Suprapubic skin (tissue), 4 donors: ENCODE measurements around the gene EXOSC2. TPM values are rescaled to one million over a fixed set of nuclear protein-coding genes. Genes with fewer than 3 reads are reported as not detected.

Source experiments
- DNase-seq, 2 donors: peaks; one replicate each; pipeline ENCODE4 v3.0.0-alpha.2; 2019; ENCODE audit warnings: low spot score in 2 of 2
- H3K27ac ChIP-seq: fragments of 200-600 bp; sonication (generic); one replicate; pipeline ENCODE4 v1.5.1; 2019
- H3K27me3 ChIP-seq: fragments of 200-600 bp; sonication (generic); one replicate; pipeline ENCODE4 v1.5.1; 2019
- H3K36me3 ChIP-seq: fragments of 200-600 bp; sonication (generic); one replicate; pipeline ENCODE4 v1.5.1; 2019
- H3K4me1 ChIP-seq: fragments of 200-600 bp; sonication (generic); one replicate; pipeline ENCODE4 v1.5.1; 2019
- H3K4me3 ChIP-seq: fragments of 200-600 bp; sonication (generic); one replicate; pipeline ENCODE4 v1.5.1; 2019; ENCODE audit warnings: mild to moderate bottlenecking
- H3K9me3 ChIP-seq: fragments of 200-600 bp; sonication (generic); one replicate; pipeline ENCODE4 v1.5.1; 2019
- EP300 ChIP-seq: sonication (generic); formaldehyde crosslinking; IDR thresholded peaks from one replicate; pipeline ENCODE4 v1.6.1; 2017; ENCODE audit warnings: antibody characterized with exemption
- POLR2A ChIP-seq, 2 donors: fragments of 450-650 bp; IDR thresholded peaks; one replicate each; pipeline ENCODE4 v1.6.1; 2017; ENCODE audit warnings: antibody characterized with exemption in 2 of 2, mild to moderate bottlenecking in 2 of 2, moderate library complexity in 2 of 2
- POLR2AphosphoS5 ChIP-seq, 3 donors: sonication (generic); formaldehyde crosslinking; IDR thresholded peaks; one replicate each; pipeline ENCODE4 v1.6.1; 2017; ENCODE audit warnings: antibody characterized with exemption in 3 of 3
- WGBS: methylation state at CpG from one replicate; pipeline ENCODE4 v1.1.5; 2018; 5-methylcytosine and 5-hydroxymethylcytosine counted together
- total RNA-seq, 4 donors: library from RNA; depleted of rRNA; stranded (reverse); fragments of >200 nt; gene quantifications; one replicate each; pipeline ENCODE4 v1.1.0, GENCODE V29; 2016
- TF ChIP-seq, protein P1 (sequence below), 2 donors: fragments of 200-600 bp in 1 of 2; fragments of 450-650 bp in 1 of 2; sonication (generic) in 1 of 2; IDR thresholded peaks; one replicate each; pipeline ENCODE4 v1.5.1; 2016 to 2019; ENCODE audit warnings: antibody characterized with exemption in 2 of 2, mild to moderate bottlenecking in 1 of 2, moderate library complexity in 1 of 2

The EXOSC2 gene
- total RNA-seq, 4 donors from 2014 or later: 19.5 to 30.4 (median 23.8) TPM

DNA sequence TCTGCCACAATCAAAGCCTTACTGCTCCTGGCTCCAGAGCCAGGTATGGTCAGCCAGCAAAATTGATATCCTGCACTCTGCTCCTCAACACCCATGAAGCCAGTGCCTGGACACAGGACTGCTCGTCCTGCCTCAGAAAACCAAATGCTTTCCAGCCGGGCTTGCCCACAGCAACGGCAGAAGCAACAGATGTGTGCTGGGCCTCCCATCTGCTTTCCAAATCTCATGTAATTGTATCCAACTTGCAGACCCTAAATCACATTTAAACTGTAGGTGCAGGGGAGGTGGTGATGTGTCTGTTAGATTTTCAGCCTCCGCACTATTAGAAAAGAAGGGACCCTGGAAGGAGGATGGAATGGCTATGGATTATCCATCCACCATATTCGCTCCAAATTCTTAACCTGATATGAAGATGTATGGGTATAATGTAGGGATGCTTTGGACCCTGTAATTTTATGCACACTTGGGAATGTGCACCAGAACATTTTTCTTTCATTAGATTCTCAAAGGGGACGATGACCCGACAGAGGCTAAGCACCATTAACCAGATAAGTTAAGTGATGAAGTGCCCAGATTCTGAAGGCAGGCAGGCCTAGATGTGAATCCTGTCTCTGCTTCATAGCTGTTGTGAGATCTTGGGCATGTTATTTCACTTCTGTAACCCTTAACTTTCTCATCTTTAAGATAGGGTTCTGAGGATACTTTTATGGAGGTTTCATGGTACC is 58.2 kb downstream of the EXOSC2 start:
- DNase-seq: no peak
- H3K27me3 ChIP-seq: no peaks in the 10 kb centered on the region
- TF ChIP-seq POLR2AphosphoS5 (IDR thresholded peaks at IDR 0.05) (no peak), POLR2A (IDR thresholded peaks at IDR 0.05) (no peak), EP300 (no peak)
- TF ChIP-seq, protein P1, sequence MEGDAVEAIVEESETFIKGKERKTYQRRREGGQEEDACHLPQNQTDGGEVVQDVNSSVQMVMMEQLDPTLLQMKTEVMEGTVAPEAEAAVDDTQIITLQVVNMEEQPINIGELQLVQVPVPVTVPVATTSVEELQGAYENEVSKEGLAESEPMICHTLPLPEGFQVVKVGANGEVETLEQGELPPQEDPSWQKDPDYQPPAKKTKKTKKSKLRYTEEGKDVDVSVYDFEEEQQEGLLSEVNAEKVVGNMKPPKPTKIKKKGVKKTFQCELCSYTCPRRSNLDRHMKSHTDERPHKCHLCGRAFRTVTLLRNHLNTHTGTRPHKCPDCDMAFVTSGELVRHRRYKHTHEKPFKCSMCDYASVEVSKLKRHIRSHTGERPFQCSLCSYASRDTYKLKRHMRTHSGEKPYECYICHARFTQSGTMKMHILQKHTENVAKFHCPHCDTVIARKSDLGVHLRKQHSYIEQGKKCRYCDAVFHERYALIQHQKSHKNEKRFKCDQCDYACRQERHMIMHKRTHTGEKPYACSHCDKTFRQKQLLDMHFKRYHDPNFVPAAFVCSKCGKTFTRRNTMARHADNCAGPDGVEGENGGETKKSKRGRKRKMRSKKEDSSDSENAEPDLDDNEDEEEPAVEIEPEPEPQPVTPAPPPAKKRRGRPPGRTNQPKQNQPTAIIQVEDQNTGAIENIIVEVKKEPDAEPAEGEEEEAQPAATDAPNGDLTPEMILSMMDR (IDR thresholded peaks at IDR 0.05): no peak

More for the DNA sequence above, 58.2 kb downstream of the EXOSC2 start:
- H3K4me1 ChIP-seq: peaks cover 12% of the 10 kb centered on the region
- 92% methylated on average over 7 of the region's 7 CpGs for WGBS
- no peaks in the 10 kb centered on the region for H3K36me3 ChIP-seq
- no peak overlapping the region for H3K27ac ChIP-seq
- H3K4me3 ChIP-seq: no peak overlapping the region
- H3K9me3 ChIP-seq: no peaks in the 10 kb centered on the region

Other genes with a start within 250 kb of the EXOSC2 start
- gene ASS1, start 248.8 kb upstream of the EXOSC2 start, total RNA-seq: 100 to 1,000 TPM; 107 to 225 (median 163) TPM
- gene FUBP3, start 114.2 kb upstream of the EXOSC2 start, total RNA-seq: 100 to 1,000 TPM in 1 of 4 donors, 10 to 100 TPM in 3; 26.5 to 147 (median 33.7) TPM
- not detected for gene PRDM12, start 29.2 kb upstream of the EXOSC2 start, total RNA-seq
- 10 to 100 TPM; 31.3 to 40.4 (median 34.8) TPM for gene ABL1, start 141.5 kb downstream of the EXOSC2 start, total RNA-seq
- not detected for gene QRFP, start 203.0 kb downstream of the EXOSC2 start, total RNA-seq
- not detected for gene FIBCD1, start 245.5 kb downstream of the EXOSC2 start, total RNA-seq